HEK293T (cell line): ENCODE measurements around the gene CAMK2D.

ENCODE experiments used
- ARNT ChIP-seq: fragments of 450-650 bp; IDR thresholded peaks from 2 replicates; pipeline ENCODE4 v1.6.1; 2017; ENCODE audit warnings: mild to moderate bottlenecking
- BHLHE40 ChIP-seq: fragments of 450-650 bp; IDR thresholded peaks from 2 replicates; pipeline ENCODE4 v1.6.1; 2016; ENCODE audit warnings: mild to moderate bottlenecking, moderate library complexity, borderline replicate concordance
- ELF4 ChIP-seq: fragments of 450-650 bp; IDR thresholded peaks from 2 replicates; pipeline ENCODE4 v1.6.1; 2017; ENCODE audit warnings: antibody characterized with exemption
- FOXA1 ChIP-seq: fragments of 450-650 bp; IDR thresholded peaks from 2 replicates; pipeline ENCODE4 v1.6.1; 2016; ENCODE audit warnings: mild to moderate bottlenecking
- FOXM1 ChIP-seq: fragments of 450-650 bp; IDR thresholded peaks from 2 replicates; pipeline ENCODE4 v1.6.1; 2017; ENCODE audit warnings: mild to moderate bottlenecking, borderline replicate concordance
- HDGF ChIP-seq: fragments of 450-650 bp; IDR thresholded peaks from 2 replicates; pipeline ENCODE4 v1.6.1; 2017; ENCODE audit warnings: antibody characterized with exemption, borderline replicate concordance
- LEF1 ChIP-seq: fragments of 450-650 bp; IDR thresholded peaks from 2 replicates; pipeline ENCODE4 v1.6.1; 2017; ENCODE audit warnings: mild to moderate bottlenecking, borderline replicate concordance
- NFRKB ChIP-seq: fragments of 450-650 bp; IDR thresholded peaks from 2 replicates; pipeline ENCODE4 v1.6.1; 2016; ENCODE audit warnings: mild to moderate bottlenecking, moderate library complexity
- SUZ12 ChIP-seq: fragments of 450-650 bp; IDR thresholded peaks from 2 replicates; pipeline ENCODE4 v1.6.1; 2016; ENCODE audit warnings: mild to moderate bottlenecking
- TARDBP ChIP-seq: fragments of 450-650 bp; IDR thresholded peaks from 2 replicates; pipeline ENCODE4 v1.6.1; 2016
- ZNF384 ChIP-seq: fragments of 450-650 bp; IDR thresholded peaks from 2 replicates; pipeline ENCODE4 v1.6.1; 2016

GRCh38 chr4:113675731-113676697, 85.5 kb downstream of the CAMK2D start:
- no peak for TF ChIP-seq HDGF
- TF ChIP-seq LEF1: no peak
- TF ChIP-seq ARNT: no peak
- TF ChIP-seq SUZ12: no peak
- no peak for TF ChIP-seq FOXA1
- no peak for TF ChIP-seq BHLHE40
- no peak for TF ChIP-seq NFRKB
- TF ChIP-seq ELF4: no peak
- TF ChIP-seq TARDBP: no peak
- TF ChIP-seq FOXM1: no peak
- TF ChIP-seq ZNF384: no peak
